ENCODE results near the gene CIAO2A.
"Not testable (repeated sequence)": the region's sequence is repeated elsewhere in the genome, so short reads cannot be mapped to it uniquely, and the experiment has no call there.

Gene CIAO2A

DNA sequence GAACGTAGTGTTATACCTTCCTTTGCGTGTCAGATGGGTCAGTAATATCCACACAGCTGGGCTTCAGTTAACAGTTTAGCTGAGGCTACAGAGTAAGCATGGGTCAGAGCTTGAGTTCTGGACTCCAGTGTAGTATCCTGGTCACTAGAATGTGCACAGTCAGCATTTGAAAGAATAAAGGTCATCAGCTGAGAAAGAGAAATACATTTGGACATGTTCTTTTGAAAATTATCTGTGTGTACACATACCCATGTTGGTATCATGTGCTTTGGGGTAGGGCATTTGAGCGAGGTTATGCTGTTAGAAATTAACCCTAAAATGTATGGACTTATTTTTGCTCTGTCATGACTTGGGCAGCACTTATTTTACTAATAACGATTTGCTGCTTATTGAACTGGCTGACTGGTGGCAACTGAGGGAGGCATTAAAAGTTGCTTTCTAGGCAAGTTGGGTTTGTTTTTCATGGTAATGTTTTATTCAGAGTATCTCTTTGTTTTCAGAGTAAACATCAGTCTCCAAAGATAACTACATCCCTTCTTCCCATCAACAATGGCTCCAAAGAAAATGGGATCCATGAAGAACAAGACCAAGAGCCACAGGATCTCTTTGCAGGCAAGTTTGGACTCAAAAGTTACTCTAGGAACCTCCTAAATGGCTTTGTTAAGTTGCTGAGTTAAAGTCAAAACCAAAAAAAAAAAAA, 18.6 kb upstream of the CIAO2A start:
- TF ChIP-seq, protein P1, sequence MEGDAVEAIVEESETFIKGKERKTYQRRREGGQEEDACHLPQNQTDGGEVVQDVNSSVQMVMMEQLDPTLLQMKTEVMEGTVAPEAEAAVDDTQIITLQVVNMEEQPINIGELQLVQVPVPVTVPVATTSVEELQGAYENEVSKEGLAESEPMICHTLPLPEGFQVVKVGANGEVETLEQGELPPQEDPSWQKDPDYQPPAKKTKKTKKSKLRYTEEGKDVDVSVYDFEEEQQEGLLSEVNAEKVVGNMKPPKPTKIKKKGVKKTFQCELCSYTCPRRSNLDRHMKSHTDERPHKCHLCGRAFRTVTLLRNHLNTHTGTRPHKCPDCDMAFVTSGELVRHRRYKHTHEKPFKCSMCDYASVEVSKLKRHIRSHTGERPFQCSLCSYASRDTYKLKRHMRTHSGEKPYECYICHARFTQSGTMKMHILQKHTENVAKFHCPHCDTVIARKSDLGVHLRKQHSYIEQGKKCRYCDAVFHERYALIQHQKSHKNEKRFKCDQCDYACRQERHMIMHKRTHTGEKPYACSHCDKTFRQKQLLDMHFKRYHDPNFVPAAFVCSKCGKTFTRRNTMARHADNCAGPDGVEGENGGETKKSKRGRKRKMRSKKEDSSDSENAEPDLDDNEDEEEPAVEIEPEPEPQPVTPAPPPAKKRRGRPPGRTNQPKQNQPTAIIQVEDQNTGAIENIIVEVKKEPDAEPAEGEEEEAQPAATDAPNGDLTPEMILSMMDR (IDR thresholded peaks at IDR 0.05; ENCODE audit: borderline replicate concordance, control extremely low read depth, extremely low read depth, insufficient read depth, missing control alignments): no peak
- in situ Hi-C loops (cut with MboI; ENCODE audit: low sequenced_read_pairs, unreplicated experiment): no loop called here
- no peak for DNase-seq (ENCODE audit: low spot score)

DNA sequence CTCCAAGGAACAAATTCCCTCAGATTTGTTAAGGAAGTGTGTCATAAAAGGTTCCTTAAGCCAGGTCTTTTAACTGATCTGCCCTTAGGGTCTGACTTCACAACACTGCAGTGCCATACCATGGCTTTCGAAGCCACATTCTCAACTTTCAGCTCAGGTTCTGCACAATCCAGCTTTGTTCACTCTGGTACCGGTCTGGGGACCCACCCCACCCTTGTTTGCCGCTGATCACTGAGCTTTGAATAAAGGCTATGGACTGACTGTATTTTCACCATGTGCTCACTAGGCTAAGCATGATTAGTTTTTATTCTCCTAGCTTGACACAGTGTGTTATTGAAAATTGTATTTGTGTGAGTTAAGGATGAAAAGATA, 18.0 kb upstream of the CIAO2A start:
- DNase-seq (ENCODE audit: low spot score): no peak
- TF ChIP-seq, protein P1 (IDR thresholded peaks at IDR 0.05; ENCODE audit: borderline replicate concordance, control extremely low read depth, extremely low read depth, insufficient read depth, missing control alignments): no peak
- in situ Hi-C loops (cut with MboI; ENCODE audit: low sequenced_read_pairs, unreplicated experiment): no loop called here

DNA sequence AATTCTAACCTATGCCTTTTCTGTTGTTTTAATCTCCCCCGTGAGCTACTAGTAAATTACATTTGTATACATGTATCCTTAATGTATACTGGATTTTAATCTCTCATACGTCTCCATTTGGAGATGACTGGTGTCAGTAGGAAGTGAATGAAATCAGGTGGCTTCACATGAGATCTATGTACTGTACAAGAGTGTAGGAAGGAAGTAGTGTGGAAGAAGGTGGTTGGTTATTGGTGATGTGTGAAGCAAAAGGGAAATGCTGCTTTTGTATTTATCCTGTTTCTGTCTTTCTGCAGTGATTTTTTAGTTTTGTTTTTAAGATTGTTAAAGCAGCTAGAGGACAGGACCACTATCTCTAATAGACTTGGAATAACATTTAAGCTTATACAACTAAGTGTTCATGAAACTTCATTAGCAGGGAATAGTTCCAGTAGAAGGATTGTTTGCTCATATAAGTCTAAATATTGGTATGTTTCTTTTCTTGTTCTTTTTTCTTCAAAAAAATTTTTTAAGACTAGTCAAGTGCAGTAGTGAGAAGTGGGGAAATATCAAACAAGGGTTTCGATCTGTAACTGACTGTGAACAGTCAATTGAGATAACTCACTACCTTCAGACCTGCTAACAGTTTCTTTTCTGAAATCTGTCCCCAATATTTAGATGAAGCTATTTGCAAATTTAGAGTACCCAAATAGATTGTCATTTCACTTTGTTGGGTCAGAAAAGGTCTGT, 17.5 kb upstream of the CIAO2A start:
- in situ Hi-C loops (cut with MboI; ENCODE audit: low sequenced_read_pairs, unreplicated experiment): no loop called here
- DNase-seq (ENCODE audit: low spot score): no peak
- TF ChIP-seq, protein P1 (IDR thresholded peaks at IDR 0.05; ENCODE audit: borderline replicate concordance, control extremely low read depth, extremely low read depth, insufficient read depth, missing control alignments): no peak

DNA sequence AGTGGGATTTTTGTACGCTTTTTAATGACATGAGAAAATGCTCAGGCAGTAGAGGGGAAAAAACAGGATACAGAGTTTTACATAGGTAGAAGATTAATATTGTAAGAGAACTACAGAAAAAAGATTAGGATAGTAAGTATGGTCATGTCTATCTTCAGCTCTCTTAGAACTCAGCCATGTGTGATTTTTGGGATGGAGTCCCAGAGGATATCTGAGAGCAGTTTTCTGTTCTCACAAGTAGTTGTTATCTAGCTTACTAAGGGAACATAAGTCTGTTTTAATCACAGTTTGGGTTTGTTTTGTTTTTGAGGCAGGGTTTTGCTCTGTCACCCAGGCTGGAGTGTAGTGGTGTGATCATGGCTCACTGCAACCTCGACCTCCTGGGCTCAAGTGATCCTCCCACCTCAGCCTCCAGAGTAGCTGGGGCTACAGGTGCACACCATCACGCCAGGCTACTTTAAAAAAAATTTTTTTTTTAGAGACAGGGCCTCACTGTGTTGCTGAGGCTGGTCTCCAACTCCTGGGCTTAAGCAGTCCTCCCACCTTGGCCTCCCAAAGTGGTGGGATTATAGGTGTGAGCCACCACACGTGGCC, 16.6 kb upstream of the CIAO2A start:
- in situ Hi-C loops (cut with MboI; ENCODE audit: low sequenced_read_pairs, unreplicated experiment): not testable (repeated sequence)

DNA sequence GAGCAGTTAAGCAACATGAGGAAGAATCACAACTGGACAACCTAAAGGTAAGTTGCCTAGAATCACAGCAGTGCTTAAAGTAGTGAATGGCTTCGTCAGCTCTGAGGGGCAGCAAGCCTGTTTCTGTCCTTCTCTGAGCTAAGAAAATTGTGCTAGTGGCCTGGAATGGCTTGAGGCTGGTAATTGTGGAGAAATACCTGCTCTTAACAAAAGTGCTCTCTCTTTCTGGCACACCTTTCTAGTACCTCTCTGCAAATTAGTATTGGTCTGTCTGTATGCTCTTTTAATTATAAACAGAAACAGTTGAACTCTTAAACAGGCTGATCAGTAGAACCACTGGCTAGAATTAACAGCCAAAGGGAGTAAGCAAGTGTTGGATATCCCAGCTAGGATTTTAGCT, 13.7 kb upstream of the CIAO2A start:
- TF ChIP-seq, protein P1 (IDR thresholded peaks at IDR 0.05; ENCODE audit: borderline replicate concordance, control extremely low read depth, extremely low read depth, insufficient read depth, missing control alignments): no peak
- in situ Hi-C loops (cut with MboI; ENCODE audit: low sequenced_read_pairs, unreplicated experiment): no loop called here
- DNase-seq (ENCODE audit: low spot score): no peak

More for the DNA sequence above, 16.6 kb upstream of the CIAO2A start:
- not testable (repeated sequence) for DNase-seq (ENCODE audit: low spot score)

DNA sequence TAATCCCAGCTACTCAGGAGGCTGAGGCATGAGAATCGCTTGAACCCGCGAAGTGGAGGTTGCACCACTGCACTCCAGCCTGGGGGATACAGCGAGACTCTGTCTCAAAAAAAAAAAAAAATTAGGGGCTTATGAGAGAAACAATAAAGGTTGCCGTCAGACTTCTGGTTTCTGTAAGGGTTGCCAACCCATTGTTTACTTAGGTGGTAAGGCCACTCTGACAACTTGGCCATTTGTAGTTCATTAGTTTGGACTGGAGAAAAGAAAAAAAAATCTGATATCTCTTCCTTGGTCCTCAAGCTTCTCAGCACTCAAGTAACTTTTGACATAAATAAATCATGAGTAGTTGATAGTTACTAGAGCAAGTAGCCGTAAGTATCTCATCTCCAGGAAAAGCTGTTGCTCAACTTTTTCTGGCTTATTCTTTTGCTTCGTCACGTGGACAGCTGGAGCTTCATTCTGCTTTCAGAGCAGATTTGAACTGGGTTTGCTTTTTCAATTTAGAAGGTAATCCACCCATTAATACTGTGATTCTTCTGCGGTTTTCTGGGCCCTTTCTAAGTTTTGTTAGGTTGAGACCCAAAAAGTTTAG, 11.6 kb upstream of the CIAO2A start:
- DNase-seq (ENCODE audit: low spot score): no peak
- in situ Hi-C loops (cut with MboI; ENCODE audit: low sequenced_read_pairs, unreplicated experiment): no loop called here
- TF ChIP-seq, protein P1 (IDR thresholded peaks at IDR 0.05; ENCODE audit: borderline replicate concordance, control extremely low read depth, extremely low read depth, insufficient read depth, missing control alignments): no peak

Data from GM13976 (cell line).